Breast epithelium (tissue), 4 donors: ENCODE measurements around the gene DCAF15. TPM values are rescaled to one million over a fixed set of nuclear protein-coding genes. Genes with fewer than 3 reads are reported as not detected.

ENCODE experiments used
- DNase-seq, 2 donors: peaks; one replicate each; pipeline ENCODE4 v3.0.0-alpha.2; 2019; ENCODE audit warnings: low spot score in 2 of 2
- H3K27ac ChIP-seq, 2 donors: fragments of 200-600 bp; sonication (generic) in 1 of 2; one replicate each; pipeline ENCODE4 v1.5.1; 2016 to 2019; ENCODE audit warnings: mild to moderate bottlenecking in 1 of 2
- H3K27me3 ChIP-seq, 2 donors: fragments of 200-600 bp; sonication (generic) in 1 of 2; one replicate each; pipeline versions ENCODE4 v1.5.1 to v1.6.0; 2017 to 2019; ENCODE audit warnings: control low read depth in 1 of 2, mild to moderate bottlenecking in 1 of 2
- H3K36me3 ChIP-seq: fragments of 200-600 bp; one replicate; pipeline ENCODE4 v1.5.1; 2019
- H3K4me1 ChIP-seq, 2 donors: fragments of 200-600 bp; sonication (generic); one replicate each; pipeline ENCODE4 v1.5.1; 2016 to 2019; ENCODE audit warnings: control low read depth in 1 of 2
- H3K4me3 ChIP-seq, 3 donors: fragments of 200-600 bp; sonication (generic); 1 replicate in 2 of 3; 2 replicates in 1 of 3; pipeline ENCODE4 v1.5.1; 2016 to 2019; ENCODE audit warnings: mild to moderate bottlenecking in 3 of 3, moderate library complexity in 2 of 3
- H3K9me3 ChIP-seq, 2 donors: fragments of 200-600 bp; sonication (generic) in 1 of 2; one replicate each; pipeline ENCODE4 v1.5.1; 2016 to 2019; ENCODE audit warnings: control low read depth in 1 of 2
- CTCF ChIP-seq, 3 donors: fragments of 450-650 bp; IDR thresholded peaks; one replicate each; pipeline ENCODE4 v1.5.1; 2016 to 2017; ENCODE audit warnings: antibody characterized with exemption in 3 of 3, mild to moderate bottlenecking in 3 of 3, moderate library complexity in 3 of 3
- POLR2A ChIP-seq: fragments of 450-650 bp; IDR thresholded peaks from one replicate; pipeline ENCODE4 v1.6.1; 2016; ENCODE audit warnings: antibody characterized with exemption, mild to moderate bottlenecking, moderate library complexity
- POLR2AphosphoS5 ChIP-seq, 3 donors: sonication (generic); formaldehyde crosslinking; IDR thresholded peaks; one replicate each; pipeline ENCODE4 v1.6.1; 2017; ENCODE audit warnings: antibody characterized with exemption in 3 of 3
- intact Hi-C: fragments of 100-400 bp; cut with DNase I; formaldehyde crosslinking; loops from one replicate; pipeline ENCODE4 v1.15.1; 2023; ENCODE audit warnings: low total_unique reads
- total RNA-seq, 3 donors: library from RNA; depleted of rRNA; stranded (reverse); fragments of >200 nt; gene quantifications; one replicate each; pipeline ENCODE4 v1.1.0, GENCODE V29; 2016

DCAF15 gene
- total RNA-seq, 3 donors from 2014 or later, result 13.4 to 22.7 (median 19.0) TPM

GRCh38 chr19:13959962-13960862 is 7.9 kb downstream of the DCAF15 start:
- TF ChIP-seq POLR2AphosphoS5 (IDR thresholded peaks at IDR 0.05), result no peak
- no peak for TF ChIP-seq CTCF (IDR thresholded peaks at IDR 0.05)
- TF ChIP-seq POLR2A, result no peak

GRCh38 chr19:13960863-13961784 is 8.8 kb downstream of the DCAF15 start:
- Histone ChIP-seq H3K36me3 (peaks cover 3% of the 10 kb centered on the region), H3K27ac (no peak overlapping the region), H3K4me1 (no peaks in the 10 kb centered on the region), H3K9me3 (no peaks in the 10 kb centered on the region), H3K4me3 (no peak overlapping the region), H3K27me3 (no peaks in the 10 kb centered on the region)
- intact Hi-C loops, result no loop called here
- TF ChIP-seq POLR2AphosphoS5 (IDR thresholded peaks at IDR 0.05) (no peak), POLR2A (no peak), CTCF (IDR thresholded peaks at IDR 0.05) (no peak)
- no peak for DNase-seq

More at GRCh38 chr19:13959962-13960862, 7.9 kb downstream of the DCAF15 start:
- intact Hi-C loops, result no loop called here
- Histone ChIP-seq H3K4me3 (no peak overlapping the region), H3K4me1 (no peaks in the 10 kb centered on the region), H3K27ac (no peak overlapping the region), H3K36me3 (peaks cover 3% of the 10 kb centered on the region), H3K27me3 (no peaks in the 10 kb centered on the region), H3K9me3 (no peaks in the 10 kb centered on the region)
- DNase-seq, result no peak

DNA sequence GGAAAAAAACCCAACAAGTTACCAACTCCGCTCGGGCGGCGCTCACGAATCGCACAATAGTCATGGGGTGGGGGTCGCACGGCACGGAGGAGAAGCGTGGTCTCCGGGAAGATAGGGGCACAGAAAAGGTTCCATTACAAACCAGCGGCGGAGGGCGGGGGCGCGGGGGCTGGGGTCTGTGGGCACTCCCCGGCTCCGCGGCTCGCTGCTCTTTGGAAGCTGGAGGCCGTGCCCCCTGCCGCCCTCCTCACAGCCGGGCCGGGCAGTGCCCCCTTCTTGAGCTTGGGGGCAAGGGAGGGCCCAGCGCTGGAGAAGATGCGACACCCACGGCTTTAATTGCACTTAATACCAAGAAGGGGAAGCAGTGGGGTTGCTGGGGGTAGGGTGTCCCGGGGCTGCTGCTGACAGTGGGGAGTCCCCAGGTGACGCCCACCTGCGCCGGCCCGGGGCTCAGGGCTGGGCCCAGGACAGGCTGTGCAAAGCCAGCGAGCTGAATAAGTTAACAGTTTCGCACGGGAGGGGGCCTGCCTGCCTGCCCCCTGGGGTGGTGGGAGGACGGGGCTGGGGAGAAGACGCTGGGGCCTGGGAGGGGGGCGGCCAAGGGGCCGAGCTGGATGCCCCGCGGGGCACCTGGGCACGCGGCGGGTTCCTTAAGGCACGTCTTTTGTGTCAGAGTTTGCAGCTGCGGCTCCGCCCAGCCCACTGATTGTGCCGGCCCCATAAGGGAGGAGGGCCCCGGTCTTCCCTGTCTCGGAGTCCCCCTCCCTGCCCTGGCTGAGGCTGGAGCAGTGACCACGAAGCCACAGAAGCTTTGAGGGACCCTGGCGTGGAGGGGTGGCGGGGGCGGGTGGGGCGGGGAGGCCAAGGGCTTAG is 9.8 kb downstream of the DCAF15 start:
- H3K36me3 ChIP-seq, result no peaks in the 10 kb centered on the region
- no peaks in the 10 kb centered on the region for H3K4me1 ChIP-seq
- H3K27me3 ChIP-seq, result no peaks in the 10 kb centered on the region
- DNase-seq, result no peak
- H3K9me3 ChIP-seq, result no peaks in the 10 kb centered on the region
- intact Hi-C loops, result no loop called here
- H3K4me3 ChIP-seq, result peak overlapping the region; percentile 22 to 30 (median 23)
- no peak for TF ChIP-seq POLR2AphosphoS5 (IDR thresholded peaks at IDR 0.05)
- no peak for TF ChIP-seq POLR2A
- no peak for TF ChIP-seq CTCF (IDR thresholded peaks at IDR 0.05)
- no peak overlapping the region for H3K27ac ChIP-seq

DNA sequence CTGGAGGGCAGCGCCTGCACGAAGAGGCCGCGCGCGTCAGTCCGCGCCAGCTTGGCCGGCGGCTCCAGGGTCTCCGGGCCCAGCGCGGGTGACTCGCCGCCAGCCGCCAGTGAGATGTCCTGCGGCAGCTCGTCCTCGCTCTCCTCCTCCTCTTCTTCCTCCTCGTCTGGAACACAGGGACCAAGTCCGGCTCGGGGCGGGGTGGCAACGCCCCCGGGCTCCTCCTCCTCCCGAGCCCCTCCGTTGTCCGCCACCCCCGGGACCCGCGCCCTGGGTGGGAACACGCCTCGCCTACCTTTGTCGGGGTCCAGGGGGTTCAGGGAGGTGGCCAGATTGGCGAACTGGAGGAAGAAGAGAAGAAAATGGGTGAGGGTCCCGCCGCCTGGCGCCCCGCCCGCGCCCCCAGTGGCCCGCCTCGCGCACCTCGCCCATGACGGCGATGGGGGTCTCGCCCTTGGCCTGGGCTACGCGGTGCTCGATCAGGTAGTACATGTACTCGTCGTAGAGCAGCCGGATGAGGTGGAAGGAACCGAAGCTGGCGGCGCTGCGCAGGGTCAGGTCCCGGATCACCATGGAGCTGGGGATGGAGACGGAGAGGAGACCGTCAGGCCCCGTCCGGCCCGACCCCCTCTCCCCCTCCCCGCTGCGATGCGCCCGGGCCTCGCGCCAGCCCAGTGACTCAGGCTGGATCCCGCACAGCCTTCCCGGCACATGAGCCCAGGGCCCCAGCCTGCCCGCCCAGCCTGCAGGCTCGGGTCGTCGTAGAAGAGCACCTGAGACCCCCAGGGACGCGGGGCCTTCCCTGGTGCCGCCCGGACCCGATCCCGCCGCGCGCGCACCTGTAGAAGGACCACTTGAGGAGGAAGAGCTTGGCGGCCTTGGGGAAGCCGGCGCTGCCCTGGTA is 10.6 kb downstream of the DCAF15 start:
- Histone ChIP-seq H3K9me3 (no peaks in the 10 kb centered on the region), H3K4me1 (no peaks in the 10 kb centered on the region), H3K27me3 (no peaks in the 10 kb centered on the region), H3K36me3 (no peaks in the 10 kb centered on the region), H3K4me3 (peak overlapping the region; percentile 22 to 30 (median 23)), H3K27ac (no peak overlapping the region)
- intact Hi-C loops, result no loop called here
- TF ChIP-seq CTCF (IDR thresholded peaks at IDR 0.05), result no peak
- TF ChIP-seq POLR2A, result no peak
- TF ChIP-seq POLR2AphosphoS5 (IDR thresholded peaks at IDR 0.05), result no peak
- DNase-seq, result no peak
